CD14-positive monocyte (primary cell): ENCODE results near the gene DAW1. TPM values are rescaled to one million over a fixed set of nuclear protein-coding genes. Genes with fewer than 3 reads are reported as not detected.

Experiments used
- DNase-seq, 3 donors: peaks; one replicate each; pipeline ENCODE4 v3.0.0-alpha.2; 2011 to 2022
- H2AFZ ChIP-seq: 2 replicates; pipeline ENCODE4 v1.6.0; 2012; ENCODE audit warnings: mild to moderate bottlenecking, low read depth, low read length, inconsistent platforms; ENCODE audit not compliant: insufficient read depth, poor library complexity, severe bottlenecking
- H3K27ac ChIP-seq, 2 donors: 1 replicate in 1 of 2; 2 replicates in 1 of 2; pipeline ENCODE4 v1.5.1; 2012 to 2013; ENCODE audit warnings: low read length in 2 of 2, control low read depth in 1 of 2, inconsistent platforms in 1 of 2, low read depth in 1 of 2, mild to moderate bottlenecking in 1 of 2
- H3K27me3 ChIP-seq, 2 donors: one replicate each; pipeline versions ENCODE4 v1.6.0 to v1.6.1; 2011 to 2013; ENCODE audit warnings: low read length in 2 of 2; ENCODE audit not compliant: control insufficient read depth in 2 of 2, insufficient read depth in 2 of 2
- H3K36me3 ChIP-seq, 2 donors: replicated peaks in 1 of 2; 1 replicate in 1 of 2; 2 replicates in 1 of 2; pipeline versions ENCODE4 v1.5.1 to v1.6.1; 2012 to 2013; ENCODE audit warnings: low read length in 2 of 2, control low read depth in 1 of 2, inconsistent platforms in 1 of 2, mild to moderate bottlenecking in 1 of 2; ENCODE audit not compliant: insufficient read depth in 2 of 2, control insufficient read depth in 1 of 2
- H3K4me1 ChIP-seq, 2 donors: 1 replicate in 1 of 2; 2 replicates in 1 of 2; pipeline versions ENCODE4 v1.5.1 to v1.6.1; 2012 to 2013; ENCODE audit warnings: low read length in 2 of 2, control low read depth in 1 of 2, inconsistent platforms in 1 of 2, mild to moderate bottlenecking in 1 of 2, moderate library complexity in 1 of 2; ENCODE audit not compliant: insufficient read depth in 2 of 2, control insufficient read depth in 1 of 2
- H3K4me2 ChIP-seq: replicated peaks from 2 replicates; pipeline ENCODE3; 2012; ENCODE audit warnings: low read length, moderate library complexity, mild to moderate bottlenecking; ENCODE audit not compliant: poor library complexity, severe bottlenecking; ENCODE audit errors: extremely low read depth
- H3K4me3 ChIP-seq, 3 experiments: fragments of 200-600 bp in 1 of 3; sonication (generic) in 1 of 3; replicated peaks in 1 of 3; 1 replicate in 2 of 3; 2 replicates in 1 of 3; pipeline ENCODE4 v1.5.1; 2011 to 2013; ENCODE audit warnings: low read length in 3 of 3, mild to moderate bottlenecking in 3 of 3, control low read depth in 2 of 3, low read depth in 2 of 3, inconsistent platforms in 1 of 3, moderate library complexity in 1 of 3
- H3K79me2 ChIP-seq: 2 replicates; pipeline ENCODE4 v1.6.0; 2012; ENCODE audit warnings: mild to moderate bottlenecking, control low read depth, inconsistent platforms, low read length, moderate library complexity; ENCODE audit not compliant: insufficient read depth
- H3K9ac ChIP-seq: 2 replicates; pipeline ENCODE4 v1.6.0; 2017; ENCODE audit warnings: low read length, mild to moderate bottlenecking; ENCODE audit not compliant: insufficient read depth, poor library complexity, severe bottlenecking
- H3K9me3 ChIP-seq, 2 donors: replicated peaks in 1 of 2; 1 replicate in 1 of 2; 2 replicates in 1 of 2; pipeline versions ENCODE4 v1.5.1 to v1.6.1; 2012 to 2013; ENCODE audit warnings: low read length in 2 of 2, control low read depth in 1 of 2; ENCODE audit not compliant: control insufficient read depth in 1 of 2, insufficient read depth in 1 of 2
- H4K20me1 ChIP-seq: 2 replicates; pipeline ENCODE4 v1.6.0; 2012; ENCODE audit warnings: mild to moderate bottlenecking, low read length, control low read depth, moderate library complexity; ENCODE audit not compliant: insufficient read depth
- H3K27ac Mint-ChIP-seq, 7 donors: one replicate each; pipeline ENCODE4 v1.8.0; 2020; ENCODE audit warnings: mild to moderate bottlenecking in 7 of 7, mixed read lengths in 7 of 7, moderate library complexity in 6 of 7, inconsistent platforms in 2 of 7
- H3K27me3 Mint-ChIP-seq, 3 donors: one replicate each; pipeline ENCODE4 v1.8.0; 2021 to 2022; ENCODE audit warnings: low read depth in 3 of 3, mild to moderate bottlenecking in 3 of 3, mixed read lengths in 3 of 3, moderate library complexity in 3 of 3, inconsistent platforms in 1 of 3
- H3K36me3 Mint-ChIP-seq, 2 donors: one replicate each; pipeline ENCODE4 v1.8.0; 2020; ENCODE audit warnings: mixed read lengths in 2 of 2, inconsistent platforms in 1 of 2, mild to moderate bottlenecking in 1 of 2
- H3K4me1 Mint-ChIP-seq: one replicate; pipeline ENCODE4 v1.8.0; 2020; ENCODE audit warnings: mild to moderate bottlenecking, mixed read lengths
- H3K4me3 Mint-ChIP-seq, 2 donors: one replicate each; pipeline ENCODE4 v1.8.0; 2020; ENCODE audit warnings: mild to moderate bottlenecking in 2 of 2, mixed read lengths in 2 of 2, moderate library complexity in 1 of 2
- H3K9me3 Mint-ChIP-seq, 7 donors: one replicate each; pipeline ENCODE4 v1.8.0; 2020 to 2022; ENCODE audit warnings: mixed read lengths in 7 of 7, mild to moderate bottlenecking in 6 of 7, moderate library complexity in 6 of 7, inconsistent platforms in 2 of 7
- WGBS: methylation state at CpG from one replicate; pipeline ENCODE4 v1.1.5; 2013; ENCODE audit warnings: missing lambda C conversion rate; ENCODE audit not compliant: insufficient coverage; 5-methylcytosine and 5-hydroxymethylcytosine counted together
- intact Hi-C, 2 donors: fragments of 100-400 bp; cut with micrococcal nuclease; formaldehyde crosslinking; loops; one replicate each; pipeline versions ENCODE4 v1.15.0 to v1.15.1; 2023
- polyA plus RNA-seq, 3 donors: library from polyadenylated mRNA; depleted of rRNA in 1 of 3; unstranded in 2 of 3; stranded (reverse) in 1 of 3; fragments of 300-500 nt in 2 of 3; fragments of >200 nt in 1 of 3; fragmentation: Illumina TruSeq in 2 of 3; gene quantifications; 1 replicate in 2 of 3; 2 replicates in 1 of 3; pipeline ENCODE4 v1.2.3, GENCODE V29; 2012 to 2021
- TF ChIP-seq, protein P1 (sequence below): fragments of 200-600 bp; IDR thresholded peaks from one replicate; pipeline ENCODE4 v1.8.0; 2022; ENCODE audit warnings: antibody characterized with exemption, mild to moderate bottlenecking

Gene DAW1
- polyA plus RNA-seq, 3 donors: not detected

DNA sequence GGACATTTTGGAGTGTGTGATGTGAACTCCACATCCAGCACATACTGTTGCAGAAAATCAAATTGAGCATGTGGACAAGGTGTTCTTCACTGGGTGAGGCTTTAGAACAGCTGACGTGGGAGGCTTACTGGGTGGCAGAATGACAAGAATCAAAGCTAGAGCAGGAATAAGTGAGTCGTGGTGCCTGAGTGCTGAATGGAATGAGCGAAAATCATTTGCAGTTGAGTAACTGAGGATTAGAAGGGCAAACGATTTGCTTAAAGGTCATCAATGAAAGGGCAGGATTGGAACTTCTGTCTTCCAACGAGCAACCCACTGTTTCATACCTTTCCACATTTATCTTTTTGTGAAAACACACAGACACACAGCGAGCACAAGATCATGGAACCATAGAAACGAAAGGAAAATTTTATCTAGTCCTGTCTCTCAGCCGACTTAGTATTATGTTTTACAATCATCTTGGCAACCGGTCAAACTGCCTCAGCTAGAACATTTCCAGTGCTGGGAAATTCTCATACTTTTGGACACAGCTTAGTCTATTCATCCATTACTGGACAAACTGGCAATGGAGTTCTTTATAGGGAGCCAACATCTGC, 7.2 kb upstream of the DAW1 start:
- Histone ChIP-seq H4K20me1 (no peaks in the 10 kb centered on the region), H3K4me1 (no peaks in the 10 kb centered on the region), H3K4me2 (no peak overlapping the region), H3K27me3 (no peaks in the 10 kb centered on the region), H2AFZ (no peak overlapping the region), H3K79me2 (no peaks in the 10 kb centered on the region), H3K4me3 (no peak overlapping the region), H3K27ac (no peak overlapping the region), H3K36me3 (no peaks in the 10 kb centered on the region), H3K9me3 (no peaks in the 10 kb centered on the region), H3K9ac (no peak overlapping the region)
- 94% methylated on average over 5 of the region's 9 CpGs for WGBS
- Mint-ChIP-seq H3K27ac (no peak overlapping the region), H3K36me3 (no peaks in the 10 kb centered on the region), H3K27me3 (peaks cover 7 to 15% (median 8%) of the 10 kb centered on the region in 3 donors), H3K9me3 (peaks cover 0 to 4% (median 0%) of the 10 kb centered on the region in 7 donors), H3K4me3 (no peak overlapping the region), H3K4me1 (peaks cover 2% of the 10 kb centered on the region)
- intact Hi-C loops: loop anchor here (5.0 to 10.0 kb wide), 3 partner anchors 82 to 209 kb away; no protein-coding TSS in a partner anchor
- TF ChIP-seq, protein P1, sequence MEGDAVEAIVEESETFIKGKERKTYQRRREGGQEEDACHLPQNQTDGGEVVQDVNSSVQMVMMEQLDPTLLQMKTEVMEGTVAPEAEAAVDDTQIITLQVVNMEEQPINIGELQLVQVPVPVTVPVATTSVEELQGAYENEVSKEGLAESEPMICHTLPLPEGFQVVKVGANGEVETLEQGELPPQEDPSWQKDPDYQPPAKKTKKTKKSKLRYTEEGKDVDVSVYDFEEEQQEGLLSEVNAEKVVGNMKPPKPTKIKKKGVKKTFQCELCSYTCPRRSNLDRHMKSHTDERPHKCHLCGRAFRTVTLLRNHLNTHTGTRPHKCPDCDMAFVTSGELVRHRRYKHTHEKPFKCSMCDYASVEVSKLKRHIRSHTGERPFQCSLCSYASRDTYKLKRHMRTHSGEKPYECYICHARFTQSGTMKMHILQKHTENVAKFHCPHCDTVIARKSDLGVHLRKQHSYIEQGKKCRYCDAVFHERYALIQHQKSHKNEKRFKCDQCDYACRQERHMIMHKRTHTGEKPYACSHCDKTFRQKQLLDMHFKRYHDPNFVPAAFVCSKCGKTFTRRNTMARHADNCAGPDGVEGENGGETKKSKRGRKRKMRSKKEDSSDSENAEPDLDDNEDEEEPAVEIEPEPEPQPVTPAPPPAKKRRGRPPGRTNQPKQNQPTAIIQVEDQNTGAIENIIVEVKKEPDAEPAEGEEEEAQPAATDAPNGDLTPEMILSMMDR: no peak
- no peak for DNase-seq

GRCh38 chr2:227865291-227865690, 6.1 kb upstream of the DAW1 start:
- H2AFZ ChIP-seq: no peak overlapping the region
- H3K9me3 ChIP-seq: no peaks in the 10 kb centered on the region
- H3K36me3 ChIP-seq: no peaks in the 10 kb centered on the region
- H3K4me3 Mint-ChIP-seq: no peak overlapping the region
- no peaks in the 10 kb centered on the region for H4K20me1 ChIP-seq
- no peaks in the 10 kb centered on the region for H3K79me2 ChIP-seq
- no peak overlapping the region for H3K27ac ChIP-seq
- H3K4me3 ChIP-seq: no peak overlapping the region
- TF ChIP-seq, protein P1: no peak
- peaks cover 9 to 18% (median 10%) of the 10 kb centered on the region in 3 donors for H3K27me3 Mint-ChIP-seq
- H3K27ac Mint-ChIP-seq: no peak overlapping the region
- intact Hi-C loops: loop anchor here in 1 of 2 donors (10.0 kb wide), 1 partner anchor 210 kb away; no protein-coding TSS in a partner anchor
- no peaks in the 10 kb centered on the region for H3K36me3 Mint-ChIP-seq
- peaks cover 0 to 4% (median 0%) of the 10 kb centered on the region in 7 donors for H3K9me3 Mint-ChIP-seq
- 100% methylated on average over 3 of the region's 4 CpGs for WGBS
- H3K9ac ChIP-seq: no peak overlapping the region
- H3K4me1 Mint-ChIP-seq: peaks cover 2% of the 10 kb centered on the region
- DNase-seq: no peak
- no peak overlapping the region for H3K4me2 ChIP-seq
- no peaks in the 10 kb centered on the region for H3K4me1 ChIP-seq
- H3K27me3 ChIP-seq: no peaks in the 10 kb centered on the region
